A549 (cell line): ENCODE measurements around the gene PPP1R1C.

Source experiments
- CEBPB ChIP-seq, 2 experiments: fragments of >200 bp in 1 of 2; sonication (Bioruptor Twin) in 1 of 2; formaldehyde crosslinking in 1 of 2; IDR thresholded peaks; 2 replicates each; pipeline ENCODE4 v1.6.1; 2012 to 2016
- CHD2 ChIP-seq: fragments of 150-350 bp; IDR thresholded peaks from 2 replicates; pipeline ENCODE4 v1.6.1; 2014; ENCODE audit warnings: low read length; ENCODE audit not compliant: partially characterized antibody
- EP300 ChIP-seq, 2 experiments: fragments of >200 bp; sonication (Bioruptor Twin); formaldehyde crosslinking; IDR thresholded peaks; 2 replicates in 1 of 2; 3 replicates in 1 of 2; pipeline ENCODE4 v1.6.1; 2016 to 2017
- JUN ChIP-seq, 2 experiments: fragments of >200 bp; sonication (Bioruptor Twin); formaldehyde crosslinking; IDR thresholded peaks; 2 replicates in 1 of 2; 3 replicates in 1 of 2; pipeline ENCODE4 v1.6.1; 2016 to 2017
- KDM5A ChIP-seq: fragments of 200-600 bp; sonication (generic); IDR thresholded peaks from 2 replicates; pipeline ENCODE4 v1.6.1; 2016; ENCODE audit warnings: antibody characterized with exemption, mild to moderate bottlenecking
- MYC ChIP-seq: IDR thresholded peaks from 2 replicates; pipeline ENCODE4 v1.6.1; 2012; ENCODE audit warnings: mild to moderate bottlenecking, inconsistent platforms, low read length, improper control_type of control experiment, borderline replicate concordance
- PHF8 ChIP-seq: fragments of 200-600 bp; sonication (generic); IDR thresholded peaks from 2 replicates; pipeline ENCODE4 v1.6.1; 2016; ENCODE audit warnings: low read depth, mild to moderate bottlenecking, antibody characterized with exemption, moderate library complexity, borderline replicate concordance
- POLR2A ChIP-seq: IDR thresholded peaks from 2 replicates; pipeline ENCODE4 v1.6.1; 2012; ENCODE audit warnings: mild to moderate bottlenecking, low read length
- RAD21 ChIP-seq, 2 experiments: fragments of >200 bp in 1 of 2; sonication (Bioruptor Twin) in 1 of 2; formaldehyde crosslinking in 1 of 2; IDR thresholded peaks in 1 of 2; conservative IDR thresholded peaks in 1 of 2; 2 replicates in 1 of 2; 3 replicates in 1 of 2; pipeline ENCODE4 v1.6.1; 2012 to 2018; ENCODE audit warnings: inconsistent platforms in 1 of 2
- ZFP36 ChIP-seq: fragments of 450-650 bp; IDR thresholded peaks from 2 replicates; pipeline ENCODE4 v1.6.1; 2014; ENCODE audit warnings: borderline replicate concordance; ENCODE audit not compliant: partially characterized antibody
- TF ChIP-seq, protein P1 (sequence below): fragments of >200 bp; sonication (Bioruptor Twin); formaldehyde crosslinking; IDR thresholded peaks from 3 replicates; pipeline ENCODE4 v1.5.1; 2016
- TF ChIP-seq, protein P2 (sequence below): fragments of 250-450 bp; sonication (Bioruptor Pico); IDR thresholded peaks from 2 replicates; pipeline ENCODE4 v1.5.0; 2020; ENCODE audit warnings: low read depth, mild to moderate bottlenecking, moderate library complexity
- TF ChIP-seq, protein P3 (sequence below): IDR thresholded peaks from 2 replicates; pipeline ENCODE4 v1.6.1; 2012

DNA sequence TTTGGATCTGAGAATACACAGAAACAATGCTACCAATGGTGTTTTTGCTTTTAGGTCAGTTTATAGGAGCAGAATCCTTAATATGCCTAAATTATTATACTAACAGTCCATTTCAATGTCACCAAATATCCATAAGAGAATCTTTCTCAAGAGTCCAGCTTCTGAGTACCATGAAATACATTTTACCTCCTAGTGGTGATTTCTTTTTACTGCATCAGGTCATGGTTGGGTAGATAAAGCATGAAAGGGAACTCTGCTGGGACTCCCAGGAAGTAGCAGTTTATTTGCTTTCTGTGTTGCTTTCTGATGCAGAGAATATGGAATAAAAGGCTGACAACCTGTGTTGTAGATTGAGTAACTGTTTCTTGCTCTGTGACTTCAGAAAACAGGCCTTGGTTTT is 115.6 kb downstream of the PPP1R1C start:
- TF ChIP-seq, protein P1, sequence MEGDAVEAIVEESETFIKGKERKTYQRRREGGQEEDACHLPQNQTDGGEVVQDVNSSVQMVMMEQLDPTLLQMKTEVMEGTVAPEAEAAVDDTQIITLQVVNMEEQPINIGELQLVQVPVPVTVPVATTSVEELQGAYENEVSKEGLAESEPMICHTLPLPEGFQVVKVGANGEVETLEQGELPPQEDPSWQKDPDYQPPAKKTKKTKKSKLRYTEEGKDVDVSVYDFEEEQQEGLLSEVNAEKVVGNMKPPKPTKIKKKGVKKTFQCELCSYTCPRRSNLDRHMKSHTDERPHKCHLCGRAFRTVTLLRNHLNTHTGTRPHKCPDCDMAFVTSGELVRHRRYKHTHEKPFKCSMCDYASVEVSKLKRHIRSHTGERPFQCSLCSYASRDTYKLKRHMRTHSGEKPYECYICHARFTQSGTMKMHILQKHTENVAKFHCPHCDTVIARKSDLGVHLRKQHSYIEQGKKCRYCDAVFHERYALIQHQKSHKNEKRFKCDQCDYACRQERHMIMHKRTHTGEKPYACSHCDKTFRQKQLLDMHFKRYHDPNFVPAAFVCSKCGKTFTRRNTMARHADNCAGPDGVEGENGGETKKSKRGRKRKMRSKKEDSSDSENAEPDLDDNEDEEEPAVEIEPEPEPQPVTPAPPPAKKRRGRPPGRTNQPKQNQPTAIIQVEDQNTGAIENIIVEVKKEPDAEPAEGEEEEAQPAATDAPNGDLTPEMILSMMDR: no peak
- no peak for TF ChIP-seq JUN (IDR thresholded peaks at IDR 0.05)
- no peak for TF ChIP-seq ZFP36
- no peak for TF ChIP-seq CHD2
- TF ChIP-seq MYC: no peak
- TF ChIP-seq RAD21 (conservative IDR thresholded peaks at IDR 0.05 in 1 of 2, IDR thresholded peaks at IDR 0.05 in 1 of 2): no peak
- no peak for TF ChIP-seq CEBPB (IDR thresholded peaks at IDR 0.05)
- TF ChIP-seq, protein P2, sequence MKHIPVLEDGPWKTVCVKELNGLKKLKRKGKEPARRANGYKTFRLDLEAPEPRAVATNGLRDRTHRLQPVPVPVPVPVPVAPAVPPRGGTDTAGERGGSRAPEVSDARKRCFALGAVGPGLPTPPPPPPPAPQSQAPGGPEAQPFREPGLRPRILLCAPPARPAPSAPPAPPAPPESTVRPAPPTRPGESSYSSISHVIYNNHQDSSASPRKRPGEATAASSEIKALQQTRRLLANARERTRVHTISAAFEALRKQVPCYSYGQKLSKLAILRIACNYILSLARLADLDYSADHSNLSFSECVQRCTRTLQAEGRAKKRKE (CRISPR knock-in tag): no peak
- no peak for TF ChIP-seq POLR2A
- no peak for TF ChIP-seq PHF8
- TF ChIP-seq EP300 (IDR thresholded peaks at IDR 0.05): no peak
- TF ChIP-seq KDM5A: no peak
- TF ChIP-seq, protein P3, sequence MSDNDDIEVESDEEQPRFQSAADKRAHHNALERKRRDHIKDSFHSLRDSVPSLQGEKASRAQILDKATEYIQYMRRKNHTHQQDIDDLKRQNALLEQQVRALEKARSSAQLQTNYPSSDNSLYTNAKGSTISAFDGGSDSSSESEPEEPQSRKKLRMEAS: no peak
